GM21360 (cell line): ENCODE results near the gene PNMA8B.

ENCODE experiments used
- ATAC-seq: cut with Tn5 transposase; IDR thresholded peaks from one replicate; pipeline ENCODE4 v1.9.1; 2021; ENCODE audit warnings: mild to moderate bottlenecking, moderate library complexity; ENCODE audit not compliant: unreplicated experiment

The PNMA8B gene

DNA sequence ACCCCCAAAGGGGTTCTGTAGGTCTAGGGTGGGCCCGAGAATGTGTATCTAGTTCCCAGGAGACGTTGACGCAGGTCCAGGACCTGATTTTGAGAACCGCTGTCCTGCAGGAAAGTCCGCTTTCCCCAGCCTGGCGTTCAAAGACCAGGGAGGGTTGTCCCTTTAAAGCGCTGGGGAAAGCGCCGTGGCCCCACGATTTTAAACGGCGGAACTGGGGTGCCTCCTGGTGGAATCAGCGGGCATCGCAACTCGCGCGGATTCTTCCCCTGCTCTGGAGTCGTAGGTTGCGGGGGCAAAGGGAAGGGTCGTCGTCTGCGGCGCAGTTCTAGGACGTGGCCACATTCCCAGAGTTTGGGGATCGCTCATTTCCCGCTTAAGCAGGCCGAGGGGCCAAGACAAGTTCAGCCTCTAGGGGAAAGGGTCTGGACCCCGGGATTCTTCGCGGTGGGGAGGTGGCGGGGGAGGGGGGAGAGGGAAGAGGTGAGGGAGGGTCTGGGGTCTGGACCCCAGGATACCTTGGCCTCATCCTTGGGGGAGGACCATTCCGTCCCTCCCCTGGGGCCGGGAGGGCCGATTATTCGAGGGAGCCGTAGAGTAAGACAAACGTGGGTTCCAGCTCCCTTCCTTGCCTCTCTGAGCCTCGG, 7.7 kb downstream of the PNMA8B start:
- ATAC-seq, result no peak

GRCh38 chr19:46487178-46487801, 8.4 kb downstream of the PNMA8B start:
- ATAC-seq, result no peak

DNA sequence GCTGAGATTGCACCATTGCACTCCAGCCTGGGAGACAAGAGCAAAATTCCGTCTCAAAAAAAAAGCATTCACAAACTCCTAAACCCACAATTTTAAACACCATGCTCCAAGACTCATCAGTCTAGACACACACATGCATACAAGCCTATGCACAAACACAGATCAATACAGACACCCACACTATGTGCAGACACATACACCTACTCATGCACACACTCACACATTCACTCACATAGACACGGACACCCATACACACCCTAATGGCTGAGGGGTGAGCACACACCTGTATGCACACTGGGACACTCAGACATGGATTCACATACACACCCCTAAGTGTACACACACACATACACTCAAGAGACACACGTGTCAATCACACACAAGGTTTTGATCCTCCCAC, 9.3 kb downstream of the PNMA8B start:
- no peak for ATAC-seq

- ATAC-seq, result no peak
Measured at GRCh38 chr19:46484656-46485055, 11.0 kb downstream of the PNMA8B start.

DNA sequence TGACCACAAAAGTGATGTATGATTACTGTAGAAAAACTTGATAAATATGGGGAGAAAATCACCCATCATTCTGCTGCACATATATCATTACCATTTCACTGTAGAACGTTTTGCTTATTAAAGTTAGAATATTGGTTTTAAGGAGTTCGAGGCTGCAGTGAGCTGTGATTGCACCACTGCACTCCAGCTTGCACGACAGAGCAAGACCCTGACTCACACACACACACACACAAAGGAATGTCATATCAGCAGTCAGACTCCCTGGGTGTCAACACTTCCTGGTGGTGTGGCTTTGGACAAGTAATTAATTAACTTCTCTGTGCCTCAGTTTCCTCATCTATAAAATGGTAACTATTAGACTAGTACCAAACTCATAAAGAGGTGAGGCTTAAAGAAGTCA, 13.0 kb downstream of the PNMA8B start:
- no peak for ATAC-seq

DNA sequence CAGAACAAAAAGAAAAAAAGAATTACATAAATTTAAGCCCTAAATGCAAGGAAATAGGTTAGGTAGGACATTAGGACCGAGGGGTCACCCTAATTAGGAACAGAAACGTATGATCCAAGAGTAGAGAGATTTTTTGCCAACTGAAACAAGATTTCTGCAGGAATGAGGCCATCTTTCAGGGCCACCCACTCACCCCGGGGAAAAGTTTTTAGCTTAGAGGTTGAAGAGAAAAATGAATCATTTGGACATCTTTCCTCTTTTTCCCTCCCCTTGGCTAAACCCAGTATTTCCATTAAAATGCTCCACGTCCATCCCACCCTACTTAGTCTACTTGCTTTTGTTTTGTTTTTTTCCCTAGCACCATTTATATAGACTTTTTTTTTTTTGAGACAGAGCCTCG, 13.7 kb downstream of the PNMA8B start:
- no peak for ATAC-seq

GRCh38 chr19:46481223-46481848, 14.3 kb downstream of the PNMA8B start:
- ATAC-seq, result no peak

- ATAC-seq, result no peak
Measured at GRCh38 chr19:46480415-46480814, 15.3 kb downstream of the PNMA8B start.

DNA sequence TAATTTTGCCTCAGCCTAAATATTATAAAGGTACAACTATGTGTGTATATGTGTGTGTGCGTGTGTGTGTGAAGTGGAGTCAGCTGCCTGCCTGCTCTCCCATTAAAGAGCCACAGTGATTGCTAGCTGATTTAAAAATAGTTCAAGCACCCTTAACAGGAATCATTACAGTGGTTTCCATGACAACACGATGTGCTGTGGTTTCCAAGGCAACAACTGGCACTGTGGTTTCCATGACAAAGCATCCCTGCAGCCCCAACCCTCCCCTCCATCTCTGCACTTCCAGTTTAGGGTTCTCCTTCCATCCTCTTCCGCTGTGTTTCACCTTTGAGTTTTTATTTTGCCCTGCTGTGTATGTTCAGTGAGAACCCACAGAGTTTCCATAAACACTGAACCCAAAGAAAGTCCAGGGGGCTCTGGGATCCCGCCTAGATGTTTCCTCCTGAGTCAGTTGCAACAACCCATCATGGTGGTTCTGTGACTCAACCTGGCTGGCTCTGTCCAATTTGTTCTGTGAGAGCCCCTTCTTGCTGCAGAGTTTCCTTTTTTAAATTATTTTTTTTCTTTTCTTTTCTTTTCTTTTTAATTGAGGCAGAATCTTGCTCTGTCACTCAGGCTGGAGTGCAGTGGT, 17.2 kb downstream of the PNMA8B start:
- no peak for ATAC-seq

GRCh38 chr19:46475986-46476385, 19.7 kb downstream of the PNMA8B start:
- ATAC-seq, result no peak

DNA sequence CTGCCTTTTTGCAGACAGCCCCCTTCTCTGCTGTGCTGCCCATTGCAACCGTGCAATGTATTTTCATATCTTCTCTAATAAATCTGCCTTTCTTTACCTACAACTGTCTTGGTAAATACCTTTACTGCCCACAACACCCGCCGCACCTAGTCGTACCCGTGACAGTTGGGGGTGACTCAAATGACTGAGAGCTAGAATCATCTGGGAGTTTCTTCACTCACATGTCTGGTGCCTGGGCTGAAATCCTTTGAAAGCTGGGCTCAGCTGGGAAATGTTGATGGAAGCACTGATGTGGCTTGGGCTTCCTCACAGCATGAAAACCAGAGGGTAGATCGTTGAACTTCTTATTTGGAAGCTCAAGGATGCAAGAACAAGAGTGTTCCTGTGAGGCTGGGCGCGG, 21.5 kb downstream of the PNMA8B start:
- no peak for ATAC-seq

- no peak for ATAC-seq
Measured at GRCh38 chr19:46472592-46472991, 23.1 kb downstream of the PNMA8B start.

DNA sequence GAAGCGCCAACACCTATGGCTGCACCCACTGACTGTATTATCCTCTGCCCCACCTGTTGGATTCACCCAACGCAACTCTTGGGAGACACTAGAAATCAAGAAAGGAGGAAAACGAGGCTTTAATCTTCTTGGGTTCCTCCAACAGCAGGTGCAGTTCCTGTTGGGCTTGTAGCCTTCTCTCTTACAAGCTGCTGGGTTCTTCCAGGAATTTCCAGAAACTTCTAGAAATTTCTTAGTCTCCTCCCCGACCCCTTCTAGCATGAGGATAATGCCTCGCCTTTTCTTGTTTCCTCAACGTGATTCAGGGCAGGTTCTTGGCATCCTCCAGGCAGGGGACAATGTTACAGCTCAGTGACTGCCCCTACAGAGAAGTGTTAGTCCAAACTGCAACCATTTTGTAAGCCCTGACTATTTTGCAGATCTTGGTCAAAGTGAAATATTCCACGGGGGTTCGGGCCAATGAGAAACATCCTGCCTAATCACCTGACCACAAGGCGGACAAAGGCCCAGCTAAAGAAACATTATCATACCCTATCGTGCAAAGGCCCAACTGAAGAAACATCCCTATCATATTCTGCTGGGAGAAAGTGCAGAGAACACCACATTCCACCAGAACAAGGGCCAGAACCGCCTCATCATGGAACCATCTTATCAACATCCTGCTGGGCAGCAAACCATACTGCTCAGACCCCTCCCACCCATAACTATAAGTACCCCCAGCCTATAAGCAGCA, 23.7 kb downstream of the PNMA8B start:
- ATAC-seq, result no peak

- no peak for ATAC-seq
Measured at GRCh38 chr19:46471116-46471733, 24.4 kb downstream of the PNMA8B start, which contains the start of gene PNMA8A. PNMA8A (minus strand) TSS chr19:46471563; CDS start chr19:46471035, 528 bp downstream.

- no peak for ATAC-seq
Measured at GRCh38 chr19:46470376-46470775, 25.3 kb downstream of the PNMA8B start.

DNA sequence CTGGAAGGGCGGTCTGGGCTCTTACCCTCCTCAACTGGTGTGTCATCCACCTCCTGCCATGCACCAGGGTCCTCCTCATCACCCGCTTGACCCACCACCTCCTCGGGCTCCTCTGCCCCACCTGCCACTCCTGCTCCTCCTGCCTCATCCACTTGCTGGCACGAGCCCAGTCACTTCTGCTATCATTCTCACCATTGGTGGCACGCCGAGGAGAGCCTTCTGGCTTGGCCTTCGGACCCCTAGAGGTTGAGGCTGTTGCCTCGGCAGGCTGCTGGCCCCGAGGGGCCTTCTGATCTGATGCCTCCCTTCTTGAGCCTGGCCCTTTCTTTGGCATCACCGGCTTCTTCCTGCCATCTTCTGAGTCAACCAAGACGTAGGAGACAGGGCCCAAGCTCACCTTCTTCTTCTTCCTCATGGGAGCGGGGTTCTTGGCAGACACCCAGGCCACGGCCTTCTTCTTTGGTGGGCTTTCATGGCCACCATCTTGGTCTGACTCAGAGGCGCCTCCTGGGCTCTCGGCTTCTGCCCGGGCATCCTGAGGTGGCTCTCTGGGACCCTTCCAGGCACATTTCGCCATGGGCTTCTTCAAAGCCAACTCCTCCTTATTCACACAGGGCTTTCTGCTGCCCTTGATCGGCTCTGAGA, 26.0 kb downstream of the PNMA8B start:
- ATAC-seq, result no peak

DNA sequence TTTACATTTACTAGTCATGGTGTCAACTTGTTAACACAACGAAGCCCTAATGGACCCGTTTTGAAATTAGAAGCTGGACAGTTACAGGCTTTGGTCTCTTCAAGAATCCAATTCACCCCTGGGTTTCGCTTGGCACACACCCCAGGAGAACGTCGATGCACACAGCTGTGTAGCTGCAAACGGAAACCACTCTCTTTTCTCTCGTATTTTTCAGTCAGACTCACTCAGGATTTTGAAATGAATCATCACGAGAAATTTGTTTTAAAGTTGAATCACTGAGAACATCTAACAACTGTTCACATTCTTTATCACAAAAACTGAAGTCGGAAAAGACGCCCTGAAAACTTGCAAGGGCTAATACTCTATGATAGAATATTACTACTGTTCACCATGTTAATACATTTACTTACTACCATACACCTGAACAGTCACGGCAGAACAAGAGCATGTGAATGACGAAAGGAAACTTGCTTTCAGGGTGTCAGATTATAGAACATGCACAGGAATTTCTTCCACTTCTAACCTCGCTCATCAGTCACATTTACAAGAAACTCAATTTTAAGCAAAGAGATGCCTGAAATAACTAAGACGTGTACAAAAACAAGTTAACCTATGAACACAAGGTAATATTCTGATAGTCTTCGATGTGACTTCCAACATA, 29.0 kb downstream of the PNMA8B start:
- no peak for ATAC-seq

GRCh38 chr19:46463516-46463915, 32.2 kb downstream of the PNMA8B start:
- no peak for ATAC-seq

DNA sequence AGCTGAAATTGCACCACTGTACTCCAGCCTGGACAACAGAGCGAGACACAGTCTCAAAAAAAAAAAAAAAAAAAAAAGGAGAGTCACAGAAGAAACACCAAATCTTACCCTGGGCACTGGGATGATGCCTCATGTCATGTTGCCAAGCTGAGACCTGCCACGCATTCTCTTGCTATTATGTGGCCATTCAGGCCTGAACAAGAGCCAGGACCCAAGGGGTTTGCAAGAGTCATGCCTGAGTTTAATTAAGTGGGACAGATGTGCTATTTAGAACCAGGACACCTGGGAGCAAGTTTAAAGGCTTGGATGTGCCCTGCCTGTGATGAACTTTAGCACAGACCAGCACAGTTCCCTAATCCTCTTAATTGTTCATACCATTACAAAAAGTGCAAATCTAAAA, 34.1 kb downstream of the PNMA8B start:
- no peak for ATAC-seq

DNA sequence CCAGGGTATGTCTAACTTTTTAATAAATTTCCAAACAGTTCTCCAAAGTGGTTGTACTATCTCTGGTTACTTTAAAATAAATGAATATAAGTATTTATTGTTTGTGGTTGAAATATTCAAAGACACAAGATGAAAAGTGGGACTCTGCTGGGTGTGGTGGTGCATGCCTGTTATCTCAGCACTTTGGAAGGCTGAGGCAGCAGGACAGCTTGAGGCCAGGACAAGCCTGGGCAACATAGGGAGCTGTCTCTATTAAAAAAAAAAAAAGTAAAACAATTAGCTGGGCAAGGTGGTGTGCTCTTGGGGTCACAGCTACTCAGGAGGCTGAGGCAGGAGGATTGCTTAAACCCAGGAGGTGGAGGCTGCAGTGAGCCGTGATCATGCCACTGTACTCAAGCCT, 34.7 kb downstream of the PNMA8B start:
- no peak for ATAC-seq
